ENCODE results near the gene IL6. TPM values are rescaled to one million over a fixed set of nuclear protein-coding genes. Genes with fewer than 3 reads are reported as not detected.

IL6 gene
- total RNA-seq, 1 experiment from 2014 or later, result 0.85 TPM

DNA sequence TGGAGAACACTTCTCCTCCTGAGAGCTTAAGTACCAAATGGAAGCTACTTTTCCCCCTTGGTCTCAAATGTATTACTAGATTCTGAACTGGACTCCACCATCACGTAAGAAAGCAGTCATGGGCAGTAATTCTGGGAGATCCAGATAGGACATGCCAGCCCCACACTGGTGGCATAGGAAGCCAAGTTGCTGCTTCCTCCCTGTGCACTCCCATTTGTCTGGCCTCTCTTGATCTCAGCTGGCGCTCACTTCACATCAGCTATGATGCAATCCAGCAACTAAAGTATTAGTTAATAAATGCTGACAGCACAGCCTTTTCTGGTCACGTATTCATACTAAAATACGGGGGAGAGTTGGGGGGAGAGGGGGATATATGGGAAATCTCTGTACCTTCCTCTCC is 3.4 kb upstream of the IL6 start:
- Histone ChIP-seq H3K4me2 (ENCODE audit: insufficient read depth, insufficient read length, low read length) (no peak overlapping the region), H3K9ac (ENCODE audit: extremely low read depth, insufficient read length, low read length) (no peak overlapping the region), H3K18ac (ENCODE audit: insufficient read length, low read depth, low read length) (no peak overlapping the region), H4K5ac (ENCODE audit: insufficient read length, low read depth, low read length) (no peak overlapping the region), H3T11ph (ENCODE audit: low read length) (no peak overlapping the region), H2BK12ac (ENCODE audit: insufficient read length, low read depth, low read length) (no peak overlapping the region), H2AFZ (ENCODE audit: low read length) (no peak overlapping the region), H3K9me3 (ENCODE audit: control insufficient read depth, low read depth, low read length) (no peaks in the 10 kb centered on the region), H3K79me1 (ENCODE audit: insufficient read depth, low read depth, low read length, poor library complexity, severe bottlenecking) (no peaks in the 10 kb centered on the region), H2BK20ac (ENCODE audit: low read depth, low read length, poor library complexity, severe bottlenecking) (no peak overlapping the region), H2BK120ac (ENCODE audit: low read depth, low read length, poor library complexity, severe bottlenecking) (no peak overlapping the region), H3K79me2 (ENCODE audit: insufficient read depth, low read length) (no peaks in the 10 kb centered on the region), H3K23ac (ENCODE audit: insufficient read length, low read depth, low read length) (no peak overlapping the region), H2BK5ac (ENCODE audit: insufficient read length, low read length) (no peak overlapping the region), H3K14ac (ENCODE audit: insufficient read depth, low read length) (no peak overlapping the region), H3K27ac (ENCODE audit: insufficient read length, low read depth, low read length) (no peak overlapping the region), H3K56ac (ENCODE audit: insufficient read length, low read depth, low read length) (no peak overlapping the region), H4K91ac (ENCODE audit: insufficient read length, low read depth, low read length) (no peak overlapping the region), H3K27me3 (ENCODE audit: insufficient read depth, low read length) (no peaks in the 10 kb centered on the region), H3K4me1 (ENCODE audit: insufficient read depth, low read length) (peaks cover 6% of the 10 kb centered on the region; the same call in 1 of the 2 replicates), H3K4ac (ENCODE audit: low read depth, low read length) (no peak overlapping the region), H2AK5ac (ENCODE audit: insufficient read length, low read length) (no peak overlapping the region), H2BK15ac (ENCODE audit: low read depth, low read length) (no peak overlapping the region), H4K8ac (replicated peaks; ENCODE audit: insufficient read length, low read depth, low read length) (no peak overlapping the region), H3K23me2 (ENCODE audit: insufficient read length, low read depth, low read length, poor library complexity, severe bottlenecking) (peaks cover 2% of the 10 kb centered on the region), H4K20me1 (ENCODE audit: control insufficient read depth, insufficient read depth, insufficient read length) (no peaks in the 10 kb centered on the region)
- no CpG with 5 or more reads among the region's 4 CpGs for WGBS (ENCODE audit: extremely low coverage, insufficient read length, low lambda C conversion rate)
- DNase-seq, result no peak
- H3K27ac Mint-ChIP-seq, result no peak overlapping the region; a peak in 1 of 7 replicates
- H3K4me3 Mint-ChIP-seq, result no peak overlapping the region
- no peaks in the 10 kb centered on the region for H3K9me3 Mint-ChIP-seq
- H3K4me1 Mint-ChIP-seq, result peaks cover 24 to 47% of the 10 kb centered on the region in 2 experiments
- peaks cover 3% of the 10 kb centered on the region for H3K27me3 Mint-ChIP-seq (ENCODE audit: low read depth)
- H3K36me3 Mint-ChIP-seq (ENCODE audit: insufficient read depth in 1 of 3, low read depth in 3 of 3), result no peaks in the 10 kb centered on the region
- TF ChIP-seq, protein P1, sequence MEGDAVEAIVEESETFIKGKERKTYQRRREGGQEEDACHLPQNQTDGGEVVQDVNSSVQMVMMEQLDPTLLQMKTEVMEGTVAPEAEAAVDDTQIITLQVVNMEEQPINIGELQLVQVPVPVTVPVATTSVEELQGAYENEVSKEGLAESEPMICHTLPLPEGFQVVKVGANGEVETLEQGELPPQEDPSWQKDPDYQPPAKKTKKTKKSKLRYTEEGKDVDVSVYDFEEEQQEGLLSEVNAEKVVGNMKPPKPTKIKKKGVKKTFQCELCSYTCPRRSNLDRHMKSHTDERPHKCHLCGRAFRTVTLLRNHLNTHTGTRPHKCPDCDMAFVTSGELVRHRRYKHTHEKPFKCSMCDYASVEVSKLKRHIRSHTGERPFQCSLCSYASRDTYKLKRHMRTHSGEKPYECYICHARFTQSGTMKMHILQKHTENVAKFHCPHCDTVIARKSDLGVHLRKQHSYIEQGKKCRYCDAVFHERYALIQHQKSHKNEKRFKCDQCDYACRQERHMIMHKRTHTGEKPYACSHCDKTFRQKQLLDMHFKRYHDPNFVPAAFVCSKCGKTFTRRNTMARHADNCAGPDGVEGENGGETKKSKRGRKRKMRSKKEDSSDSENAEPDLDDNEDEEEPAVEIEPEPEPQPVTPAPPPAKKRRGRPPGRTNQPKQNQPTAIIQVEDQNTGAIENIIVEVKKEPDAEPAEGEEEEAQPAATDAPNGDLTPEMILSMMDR (conservative IDR thresholded peaks at IDR 0.05), result no peak

Data from H9 (cell line).